Vagina (tissue), 2 donors: ENCODE results near the gene RPH3AL. TPM values are rescaled to one million over a fixed set of nuclear protein-coding genes. Genes with fewer than 3 reads are reported as not detected.
"Not testable (repeated sequence)": the region's sequence is repeated elsewhere in the genome, so short reads cannot be mapped to it uniquely, and the experiment has no call there.

ENCODE experiments used
- DNase-seq, 2 donors: peaks; one replicate each; pipeline ENCODE4 v3.0.0-alpha.2; 2017; ENCODE audit errors: extremely low spot score in 2 of 2
- H3K27ac ChIP-seq: fragments of 200-600 bp; sonication (generic); one replicate; pipeline ENCODE4 v1.5.1; 2019
- H3K27me3 ChIP-seq: fragments of 200-600 bp; sonication (generic); one replicate; pipeline ENCODE4 v1.5.1; 2019
- H3K36me3 ChIP-seq, 2 donors: fragments of 200-600 bp; sonication (generic); one replicate each; pipeline ENCODE4 v1.5.1; 2017 to 2019
- H3K4me1 ChIP-seq: fragments of 200-600 bp; sonication (generic); one replicate; pipeline ENCODE4 v1.5.1; 2019
- H3K4me3 ChIP-seq, 2 donors: fragments of 200-600 bp; sonication (generic); 1 replicate in 1 of 2; 2 replicates in 1 of 2; pipeline ENCODE4 v1.5.1; 2016 to 2019
- H3K9me3 ChIP-seq: fragments of 200-600 bp; sonication (generic); one replicate; pipeline ENCODE4 v1.5.1; 2019
- POLR2A ChIP-seq, 2 donors: fragments of 450-650 bp; IDR thresholded peaks; one replicate each; pipeline ENCODE4 v1.6.1; 2017; ENCODE audit warnings: antibody characterized with exemption in 2 of 2, mild to moderate bottlenecking in 2 of 2, moderate library complexity in 2 of 2
- POLR2AphosphoS5 ChIP-seq, 2 donors: sonication (generic); formaldehyde crosslinking; IDR thresholded peaks; one replicate each; pipeline ENCODE4 v1.9.0; 2017; ENCODE audit warnings: antibody characterized with exemption in 2 of 2, mild to moderate bottlenecking in 2 of 2, low read depth in 1 of 2; ENCODE audit not compliant: insufficient read depth in 1 of 2
- intact Hi-C: fragments of 100-400 bp; cut with DNase I; formaldehyde crosslinking; loops from one replicate; pipeline ENCODE4 v1.15.1; 2023
- total RNA-seq: library from RNA; depleted of rRNA; stranded (reverse); fragments of >200 nt; gene quantifications from one replicate; pipeline ENCODE4 v1.2.3, GENCODE V29; 2016
- TF ChIP-seq, protein P1 (sequence below), 3 experiments: fragments of 450-650 bp in 2 of 3; fragments of 200-600 bp in 1 of 3; sonication (generic) in 1 of 3; IDR thresholded peaks; one replicate each; pipeline ENCODE4 v1.5.1; 2017 to 2019; ENCODE audit warnings: antibody characterized with exemption in 3 of 3, mild to moderate bottlenecking in 2 of 3, moderate library complexity in 2 of 3

RPH3AL gene
- total RNA-seq, 1 donor from 2014 or later = 43.5 TPM

DNA sequence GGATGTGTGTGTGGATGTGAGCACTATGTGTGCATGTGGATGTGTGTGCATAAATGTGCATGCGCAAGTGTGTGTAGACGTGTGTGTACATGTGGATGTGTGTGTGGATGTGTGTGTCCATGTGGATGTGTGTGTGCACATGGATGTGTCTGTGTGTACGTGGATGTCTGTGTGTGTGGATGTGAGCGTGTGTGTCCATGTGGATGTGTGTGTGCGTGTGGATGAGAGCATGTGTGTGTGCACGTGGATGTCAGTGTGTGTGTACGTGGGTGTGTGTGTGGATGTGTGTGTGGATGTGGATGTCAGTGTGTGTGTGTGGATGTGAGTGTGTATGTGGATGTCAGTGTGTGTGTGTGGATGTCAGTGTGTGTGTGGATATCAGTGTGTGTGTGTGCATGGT, 107.6 kb downstream of the RPH3AL start:
- no peaks in the 10 kb centered on the region for H3K4me1 ChIP-seq
- no peaks in the 10 kb centered on the region for H3K36me3 ChIP-seq
- no peak overlapping the region for H3K4me3 ChIP-seq
- TF ChIP-seq POLR2A (IDR thresholded peaks at IDR 0.05) = no peak
- no peak for TF ChIP-seq POLR2AphosphoS5 (IDR thresholded peaks at IDR 0.05; ENCODE audit: insufficient read depth in 1 of 2, low read depth in 1 of 2)
- TF ChIP-seq, protein P1, sequence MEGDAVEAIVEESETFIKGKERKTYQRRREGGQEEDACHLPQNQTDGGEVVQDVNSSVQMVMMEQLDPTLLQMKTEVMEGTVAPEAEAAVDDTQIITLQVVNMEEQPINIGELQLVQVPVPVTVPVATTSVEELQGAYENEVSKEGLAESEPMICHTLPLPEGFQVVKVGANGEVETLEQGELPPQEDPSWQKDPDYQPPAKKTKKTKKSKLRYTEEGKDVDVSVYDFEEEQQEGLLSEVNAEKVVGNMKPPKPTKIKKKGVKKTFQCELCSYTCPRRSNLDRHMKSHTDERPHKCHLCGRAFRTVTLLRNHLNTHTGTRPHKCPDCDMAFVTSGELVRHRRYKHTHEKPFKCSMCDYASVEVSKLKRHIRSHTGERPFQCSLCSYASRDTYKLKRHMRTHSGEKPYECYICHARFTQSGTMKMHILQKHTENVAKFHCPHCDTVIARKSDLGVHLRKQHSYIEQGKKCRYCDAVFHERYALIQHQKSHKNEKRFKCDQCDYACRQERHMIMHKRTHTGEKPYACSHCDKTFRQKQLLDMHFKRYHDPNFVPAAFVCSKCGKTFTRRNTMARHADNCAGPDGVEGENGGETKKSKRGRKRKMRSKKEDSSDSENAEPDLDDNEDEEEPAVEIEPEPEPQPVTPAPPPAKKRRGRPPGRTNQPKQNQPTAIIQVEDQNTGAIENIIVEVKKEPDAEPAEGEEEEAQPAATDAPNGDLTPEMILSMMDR (IDR thresholded peaks at IDR 0.05) = no peak
- no peak overlapping the region for H3K27ac ChIP-seq
- no peaks in the 10 kb centered on the region for H3K9me3 ChIP-seq
- intact Hi-C loops = no loop called here
- H3K27me3 ChIP-seq = no peaks in the 10 kb centered on the region
- DNase-seq = no peak

GRCh38 chr17:243924-244323, 108.7 kb downstream of the RPH3AL start:
- H3K4me3 ChIP-seq, H3K36me3 ChIP-seq, H3K27ac ChIP-seq, H3K27me3 ChIP-seq, H3K4me1 ChIP-seq, H3K9me3 ChIP-seq, DNase-seq, intact Hi-C loops: not testable (repeated sequence)

GRCh38 chr17:238964-239259, 113.7 kb downstream of the RPH3AL start:
- TF ChIP-seq, protein P1 (IDR thresholded peaks at IDR 0.05) = no peak
- TF ChIP-seq POLR2A (IDR thresholded peaks at IDR 0.05) (no peak), POLR2AphosphoS5 (IDR thresholded peaks at IDR 0.05; ENCODE audit: insufficient read depth in 1 of 2, low read depth in 1 of 2) (no peak)
- no peak overlapping the region for H3K27ac ChIP-seq
- H3K4me3 ChIP-seq = no peak overlapping the region
- intact Hi-C loops = no loop called here
- no peaks in the 10 kb centered on the region for H3K36me3 ChIP-seq
- no peak for DNase-seq
- no peaks in the 10 kb centered on the region for H3K4me1 ChIP-seq
- no peaks in the 10 kb centered on the region for H3K27me3 ChIP-seq
- H3K9me3 ChIP-seq = no peaks in the 10 kb centered on the region

DNA sequence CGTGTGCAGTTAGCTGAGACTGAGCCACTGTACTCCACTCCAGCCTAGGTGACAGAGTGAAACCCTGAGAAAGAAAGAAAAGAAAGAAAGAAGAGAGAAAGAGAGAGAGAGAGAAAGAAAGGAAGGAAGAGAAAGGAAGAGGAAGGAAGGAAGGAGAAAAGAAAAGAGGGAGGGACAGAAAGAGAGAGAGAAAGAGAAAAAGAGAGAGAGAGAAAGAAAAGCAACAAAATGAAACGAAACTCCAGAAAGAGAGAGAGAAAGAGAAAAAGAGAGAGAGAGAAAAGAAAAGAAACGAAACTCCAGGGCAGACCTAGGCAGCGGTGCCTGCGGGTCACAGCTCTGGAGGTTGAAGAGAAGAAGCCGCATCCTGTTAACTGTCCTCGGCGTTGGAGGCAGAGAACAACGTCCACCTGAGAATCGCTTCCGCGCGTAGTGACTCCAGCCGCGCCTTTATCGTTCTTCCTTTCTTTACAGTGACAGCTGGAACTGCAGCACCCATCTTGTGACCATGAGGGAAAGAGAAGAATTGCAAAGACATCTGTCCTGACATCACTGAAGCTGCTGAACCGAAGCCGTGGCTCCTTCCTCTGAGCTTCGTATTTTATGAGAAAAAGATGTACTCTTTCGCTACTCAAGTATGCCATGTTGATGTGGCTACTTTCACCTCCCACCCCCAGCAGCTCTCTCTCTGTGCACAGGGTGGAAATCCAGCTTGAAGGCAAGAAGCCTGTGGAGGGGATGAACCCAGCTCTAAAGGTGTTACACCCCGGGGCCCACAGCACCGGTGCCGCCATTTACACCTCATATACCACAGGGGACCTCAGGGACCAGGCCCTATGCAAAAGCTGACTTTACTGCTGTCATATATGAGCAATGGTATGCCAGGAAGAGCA, 114.3 kb downstream of the RPH3AL start:
- H3K27me3 ChIP-seq = no peaks in the 10 kb centered on the region
- no peaks in the 10 kb centered on the region for H3K9me3 ChIP-seq
- TF ChIP-seq, protein P1 (IDR thresholded peaks at IDR 0.05) = no peak
- TF ChIP-seq POLR2A (IDR thresholded peaks at IDR 0.05) (no peak), POLR2AphosphoS5 (IDR thresholded peaks at IDR 0.05; ENCODE audit: insufficient read depth in 1 of 2, low read depth in 1 of 2) (no peak)
- intact Hi-C loops = no loop called here
- DNase-seq = no peak
- H3K4me3 ChIP-seq = no peak overlapping the region
- H3K4me1 ChIP-seq = no peaks in the 10 kb centered on the region
- no peaks in the 10 kb centered on the region for H3K36me3 ChIP-seq
- H3K27ac ChIP-seq = no peak overlapping the region

DNA sequence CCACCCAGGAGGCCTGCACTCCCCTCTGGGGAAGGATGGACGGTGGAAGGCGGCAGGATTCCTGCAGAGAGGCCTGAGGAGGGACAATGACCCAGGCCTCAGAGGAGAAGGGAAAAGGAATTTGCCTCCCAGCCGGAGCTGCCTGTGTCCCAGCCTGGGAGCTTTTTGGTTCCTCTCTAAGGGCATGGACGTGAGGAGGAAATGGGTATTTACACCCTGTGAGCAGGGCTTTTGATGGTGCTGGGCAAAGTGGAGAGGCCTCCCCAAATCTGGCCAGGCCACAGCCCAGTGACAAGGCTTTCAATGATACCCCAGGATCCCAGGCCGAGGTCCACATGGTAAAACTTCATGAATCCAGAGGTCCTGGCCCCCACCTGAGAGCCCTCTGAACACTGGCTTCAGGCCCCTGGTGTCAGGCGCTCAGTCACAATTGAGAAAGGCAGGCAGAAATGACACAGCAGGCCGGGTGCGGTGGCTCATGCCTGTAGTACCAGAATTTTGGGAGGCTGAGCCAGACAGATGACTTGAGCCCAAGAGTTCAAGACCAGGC, 115.1 kb downstream of the RPH3AL start:
- intact Hi-C loops = no loop called here
- Histone ChIP-seq H3K4me1 (no peaks in the 10 kb centered on the region), H3K36me3 (no peaks in the 10 kb centered on the region), H3K4me3 (no peak overlapping the region), H3K27me3 (no peaks in the 10 kb centered on the region), H3K27ac (no peak overlapping the region), H3K9me3 (no peaks in the 10 kb centered on the region)
- TF ChIP-seq POLR2A (IDR thresholded peaks at IDR 0.05) = no peak
- TF ChIP-seq, protein P1 (IDR thresholded peaks at IDR 0.05) = no peak
- TF ChIP-seq POLR2AphosphoS5 (IDR thresholded peaks at IDR 0.05; ENCODE audit: insufficient read depth in 1 of 2, low read depth in 1 of 2) = no peak
- no peak for DNase-seq
